Dendritic cell treated with granulocyte-macrophage colony-stimulating factor and Interleukin-4, amounts not matched to agents 40 ng/mL and 50 ng/mL, for 4 days (primary cell): ENCODE data around the gene KERA.

ENCODE experiments used
- H3K27ac Mint-ChIP-seq: one replicate; pipeline ENCODE4 v1.8.0; 2022; ENCODE audit warnings: mild to moderate bottlenecking, mixed read lengths
- H3K27me3 Mint-ChIP-seq: one replicate; pipeline ENCODE4 v1.8.0; 2022; ENCODE audit warnings: mild to moderate bottlenecking, mixed read lengths
- H3K36me3 Mint-ChIP-seq: one replicate; pipeline ENCODE4 v1.8.0; 2022; ENCODE audit warnings: low read depth, mixed read lengths
- H3K4me1 Mint-ChIP-seq: one replicate; pipeline ENCODE4 v1.8.0; 2022; ENCODE audit warnings: low read depth, mixed read lengths
- H3K4me3 Mint-ChIP-seq: one replicate; pipeline ENCODE4 v1.8.0; 2022; ENCODE audit warnings: mild to moderate bottlenecking, moderate library complexity, mixed read lengths
- H3K9me3 Mint-ChIP-seq: one replicate; pipeline ENCODE4 v1.8.0; 2022; ENCODE audit warnings: mixed read lengths
- intact Hi-C: fragments of 100-400 bp; cut with micrococcal nuclease; formaldehyde crosslinking; loops from one replicate; pipeline ENCODE4 v1.15.0; 2022

KERA gene, protein sequence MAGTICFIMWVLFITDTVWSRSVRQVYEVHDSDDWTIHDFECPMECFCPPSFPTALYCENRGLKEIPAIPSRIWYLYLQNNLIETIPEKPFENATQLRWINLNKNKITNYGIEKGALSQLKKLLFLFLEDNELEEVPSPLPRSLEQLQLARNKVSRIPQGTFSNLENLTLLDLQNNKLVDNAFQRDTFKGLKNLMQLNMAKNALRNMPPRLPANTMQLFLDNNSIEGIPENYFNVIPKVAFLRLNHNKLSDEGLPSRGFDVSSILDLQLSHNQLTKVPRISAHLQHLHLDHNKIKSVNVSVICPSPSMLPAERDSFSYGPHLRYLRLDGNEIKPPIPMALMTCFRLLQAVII

GRCh38 chr12:91057368-91058165, at the start of gene KERA:
Gene KERA, minus strand, starts transcription at chr12:91058024. Its CDS starts 1,743 bp downstream, at chr12:91056281.
- Mint-ChIP-seq H3K36me3 (no peaks in the 10 kb centered on the region), H3K27me3 (no peaks in the 10 kb centered on the region), H3K4me3 (no peak within 1 kb of the TSS), H3K27ac (no peak within 1 kb of the TSS), H3K9me3 (no peaks in the 10 kb centered on the region), H3K4me1 (no peaks in the 10 kb centered on the region)
- intact Hi-C loops: no loop called here

DNA sequence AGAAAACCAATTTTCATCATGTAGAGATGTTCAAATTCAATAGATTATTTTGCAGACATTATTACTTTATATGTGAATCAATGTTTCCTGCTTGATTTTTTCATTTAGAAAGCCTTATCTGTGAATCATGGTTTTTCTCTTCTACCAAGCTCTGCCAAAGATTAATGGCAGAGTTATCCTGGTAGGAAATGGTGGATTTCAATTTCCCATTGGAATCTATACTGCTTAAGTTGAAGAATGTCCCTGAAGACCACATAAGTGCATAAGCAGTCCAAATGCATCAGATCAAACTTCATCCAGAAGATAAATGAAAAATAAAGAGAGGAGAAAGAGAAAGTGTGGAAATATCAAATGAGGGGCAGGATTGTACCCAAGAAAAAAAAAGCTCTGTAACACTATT, 48.5 kb upstream of the KERA start:
- intact Hi-C loops: no loop called here
- no peaks in the 10 kb centered on the region for H3K4me1 Mint-ChIP-seq

DNA sequence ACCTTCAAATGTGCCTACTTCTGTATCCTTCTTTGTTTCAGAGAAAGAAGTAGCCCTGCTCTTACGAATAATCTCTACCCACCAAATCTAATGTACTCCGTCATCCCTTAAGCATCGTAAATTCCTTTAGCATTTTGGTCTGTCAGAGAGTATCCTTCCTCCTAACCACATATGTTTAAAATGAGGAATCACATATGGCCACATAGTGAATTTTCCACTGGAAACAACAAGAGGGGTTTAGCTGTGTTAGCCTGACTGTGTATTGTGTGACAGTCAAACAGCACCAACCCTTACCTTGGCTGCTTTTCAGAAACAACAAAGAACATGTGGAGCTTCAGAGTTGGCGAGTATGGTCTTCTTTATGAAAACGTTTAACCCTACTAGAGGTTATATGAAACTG, 48.0 kb upstream of the KERA start:
- Mint-ChIP-seq H3K9me3 (no peaks in the 10 kb centered on the region), H3K27ac (no peak overlapping the region), H3K27me3 (no peaks in the 10 kb centered on the region), H3K36me3 (no peaks in the 10 kb centered on the region), H3K4me1 (no peaks in the 10 kb centered on the region), H3K4me3 (no peak overlapping the region)
- intact Hi-C loops: no loop called here

More for the DNA sequence above, 48.5 kb upstream of the KERA start:
- H3K27me3 Mint-ChIP-seq: no peaks in the 10 kb centered on the region
- no peaks in the 10 kb centered on the region for H3K36me3 Mint-ChIP-seq
- H3K27ac Mint-ChIP-seq: no peak overlapping the region
- no peaks in the 10 kb centered on the region for H3K9me3 Mint-ChIP-seq
- H3K4me3 Mint-ChIP-seq: no peak overlapping the region

- Mint-ChIP-seq H3K27ac (no peak overlapping the region), H3K4me1 (no peaks in the 10 kb centered on the region), H3K27me3 (no peaks in the 10 kb centered on the region), H3K4me3 (no peak overlapping the region), H3K36me3 (no peaks in the 10 kb centered on the region), H3K9me3 (no peaks in the 10 kb centered on the region)
- intact Hi-C loops: no loop called here
These were observed 47.1 kb upstream of the KERA start for GRCh38 chr12:91104812-91105466.

DNA sequence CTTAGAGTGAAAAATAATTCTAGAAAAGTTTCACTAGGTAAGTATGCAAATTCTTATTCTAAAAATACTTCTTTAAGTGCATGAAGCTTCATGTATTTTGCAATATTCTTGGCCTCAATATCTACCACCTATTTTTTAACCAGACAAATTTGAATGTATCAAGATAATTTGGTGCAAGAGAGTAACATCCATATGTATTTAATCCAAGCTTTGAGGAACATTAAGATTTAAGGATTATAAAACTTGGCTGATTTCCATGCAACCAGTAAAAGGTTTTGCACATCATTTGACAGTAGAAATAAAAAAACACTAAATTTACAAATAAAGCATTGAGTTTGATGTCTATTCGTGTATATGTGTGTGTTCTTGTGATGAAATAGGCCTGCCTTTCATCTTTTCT, 45.8 kb upstream of the KERA start:
- intact Hi-C loops: no loop called here
- H3K4me1 Mint-ChIP-seq: no peaks in the 10 kb centered on the region
- H3K27ac Mint-ChIP-seq: no peak overlapping the region
- H3K9me3 Mint-ChIP-seq: no peaks in the 10 kb centered on the region
- no peak overlapping the region for H3K4me3 Mint-ChIP-seq
- H3K27me3 Mint-ChIP-seq: no peaks in the 10 kb centered on the region
- no peaks in the 10 kb centered on the region for H3K36me3 Mint-ChIP-seq

DNA sequence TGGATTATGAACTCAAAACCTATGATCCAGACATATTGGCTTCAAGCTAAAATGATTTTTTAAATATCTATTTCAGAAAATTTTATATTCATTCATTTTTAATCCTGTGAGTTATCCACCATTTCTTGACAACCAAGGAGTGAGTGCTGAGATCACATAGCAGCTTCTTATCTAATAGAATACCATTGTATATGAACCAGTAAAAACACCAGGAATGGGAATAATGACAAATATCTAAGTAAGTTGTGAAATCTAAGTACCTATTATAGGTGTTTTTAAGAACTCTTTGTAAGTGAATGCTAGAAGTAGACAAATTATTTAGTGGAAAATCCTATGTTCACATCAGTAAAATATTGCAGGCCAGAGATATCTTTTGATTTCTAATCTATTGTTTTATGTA, 45.3 kb upstream of the KERA start:
- Mint-ChIP-seq H3K27ac (no peak overlapping the region), H3K4me3 (no peak overlapping the region), H3K4me1 (no peaks in the 10 kb centered on the region), H3K27me3 (no peaks in the 10 kb centered on the region), H3K9me3 (no peaks in the 10 kb centered on the region), H3K36me3 (no peaks in the 10 kb centered on the region)
- intact Hi-C loops: no loop called here

- no peaks in the 10 kb centered on the region for H3K9me3 Mint-ChIP-seq
- intact Hi-C loops: no loop called here
- no peak overlapping the region for H3K4me3 Mint-ChIP-seq
- H3K4me1 Mint-ChIP-seq: no peaks in the 10 kb centered on the region
- H3K27ac Mint-ChIP-seq: no peak overlapping the region
- H3K36me3 Mint-ChIP-seq: no peaks in the 10 kb centered on the region
- H3K27me3 Mint-ChIP-seq: no peaks in the 10 kb centered on the region
These were observed 43.1 kb upstream of the KERA start for GRCh38 chr12:91100906-91101305.

GRCh38 chr12:91099836-91100235, 42.0 kb upstream of the KERA start:
- intact Hi-C loops: no loop called here
- no peaks in the 10 kb centered on the region for H3K4me1 Mint-ChIP-seq
- H3K27me3 Mint-ChIP-seq: no peaks in the 10 kb centered on the region

DNA sequence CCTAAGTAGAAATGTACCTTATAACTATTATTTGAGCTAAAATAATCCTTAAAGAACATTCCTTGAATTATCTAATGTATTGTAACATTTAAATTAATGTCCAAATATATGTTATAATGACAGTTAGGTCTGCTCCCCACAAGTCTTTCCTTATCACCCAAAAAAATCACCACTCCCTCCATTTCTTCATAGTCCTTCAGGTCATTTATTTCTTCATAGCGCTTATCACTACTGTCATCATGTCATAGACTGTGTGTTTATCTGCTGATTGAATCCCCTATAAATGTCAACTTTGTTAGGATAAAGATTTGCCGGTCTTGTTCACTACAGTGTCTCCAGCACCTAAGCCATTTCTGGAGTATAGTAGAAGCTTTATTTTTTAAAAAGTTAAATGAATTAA, 41.5 kb upstream of the KERA start:
- Mint-ChIP-seq H3K4me3 (no peak overlapping the region), H3K36me3 (no peaks in the 10 kb centered on the region), H3K27ac (no peak overlapping the region), H3K4me1 (no peaks in the 10 kb centered on the region), H3K9me3 (no peaks in the 10 kb centered on the region), H3K27me3 (no peaks in the 10 kb centered on the region)
- intact Hi-C loops: no loop called here

More at GRCh38 chr12:91099836-91100235, 42.0 kb upstream of the KERA start:
- H3K27ac Mint-ChIP-seq: no peak overlapping the region
- H3K9me3 Mint-ChIP-seq: no peaks in the 10 kb centered on the region
- H3K36me3 Mint-ChIP-seq: no peaks in the 10 kb centered on the region
- no peak overlapping the region for H3K4me3 Mint-ChIP-seq

- no peaks in the 10 kb centered on the region for H3K36me3 Mint-ChIP-seq
- no peak overlapping the region for H3K4me3 Mint-ChIP-seq
- intact Hi-C loops: no loop called here
- H3K4me1 Mint-ChIP-seq: no peaks in the 10 kb centered on the region
- H3K27me3 Mint-ChIP-seq: no peaks in the 10 kb centered on the region
- H3K9me3 Mint-ChIP-seq: no peaks in the 10 kb centered on the region
- H3K27ac Mint-ChIP-seq: no peak overlapping the region
These were observed 41.1 kb upstream of the KERA start for GRCh38 chr12:91098941-91099340.

GRCh38 chr12:91098461-91098860, 40.6 kb upstream of the KERA start:
- H3K4me3 Mint-ChIP-seq: no peak overlapping the region
- intact Hi-C loops: no loop called here

GRCh38 chr12:91094957-91095356, 37.1 kb upstream of the KERA start:
- no peak overlapping the region for H3K4me3 Mint-ChIP-seq
- H3K9me3 Mint-ChIP-seq: peaks cover 17% of the 10 kb centered on the region
- intact Hi-C loops: no loop called here

More at GRCh38 chr12:91098461-91098860, 40.6 kb upstream of the KERA start:
- H3K27ac Mint-ChIP-seq: no peak overlapping the region
- no peaks in the 10 kb centered on the region for H3K4me1 Mint-ChIP-seq
- H3K36me3 Mint-ChIP-seq: no peaks in the 10 kb centered on the region
- no peaks in the 10 kb centered on the region for H3K27me3 Mint-ChIP-seq
- H3K9me3 Mint-ChIP-seq: no peaks in the 10 kb centered on the region

DNA sequence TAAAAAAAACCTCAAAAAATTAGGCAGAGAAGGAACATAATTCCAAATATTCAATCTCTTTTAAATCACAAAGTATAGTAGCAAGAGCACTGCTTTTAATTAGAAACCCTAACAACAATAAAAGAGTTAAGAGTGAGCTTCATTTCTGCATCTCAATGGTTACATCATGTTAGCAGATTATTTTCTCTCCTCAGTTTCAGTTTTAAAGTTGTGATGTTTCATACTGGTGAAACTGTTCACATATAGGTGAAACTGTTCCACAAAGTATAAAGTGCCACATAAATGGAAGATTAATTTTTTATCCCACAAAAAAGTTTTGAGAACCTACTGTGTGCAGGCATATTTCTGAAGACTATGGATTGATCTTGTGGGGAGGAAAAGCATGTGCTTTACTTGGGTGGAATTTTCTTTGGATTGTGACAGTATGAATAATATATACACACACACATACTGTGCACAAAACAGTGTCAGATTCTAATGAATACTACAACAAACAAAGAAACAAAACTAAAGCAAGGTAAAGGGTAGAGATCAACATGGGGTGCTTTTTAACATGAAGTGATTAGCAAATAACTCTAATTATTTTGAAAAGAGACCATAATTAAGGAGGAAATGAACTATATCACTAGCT, 36.3 kb upstream of the KERA start:
- no peak overlapping the region for H3K4me3 Mint-ChIP-seq
- intact Hi-C loops: no loop called here
- peaks cover 25% of the 10 kb centered on the region for H3K9me3 Mint-ChIP-seq
- no peaks in the 10 kb centered on the region for H3K4me1 Mint-ChIP-seq
- H3K36me3 Mint-ChIP-seq: no peaks in the 10 kb centered on the region
- no peak overlapping the region for H3K27ac Mint-ChIP-seq
- H3K27me3 Mint-ChIP-seq: no peaks in the 10 kb centered on the region

More at GRCh38 chr12:91094957-91095356, 37.1 kb upstream of the KERA start:
- no peak overlapping the region for H3K27ac Mint-ChIP-seq
- H3K27me3 Mint-ChIP-seq: no peaks in the 10 kb centered on the region
- no peaks in the 10 kb centered on the region for H3K36me3 Mint-ChIP-seq
- no peaks in the 10 kb centered on the region for H3K4me1 Mint-ChIP-seq

- H3K36me3 Mint-ChIP-seq: no peaks in the 10 kb centered on the region
- intact Hi-C loops: no loop called here
- H3K9me3 Mint-ChIP-seq: peaks cover 33% of the 10 kb centered on the region
- no peak overlapping the region for H3K4me3 Mint-ChIP-seq
- no peaks in the 10 kb centered on the region for H3K27me3 Mint-ChIP-seq
- no peaks in the 10 kb centered on the region for H3K4me1 Mint-ChIP-seq
- H3K27ac Mint-ChIP-seq: no peak overlapping the region
These were observed 35.5 kb upstream of the KERA start for GRCh38 chr12:91093341-91093740.
